ENCODE results near the gene TMEM203. TPM values are rescaled to one million over a fixed set of nuclear protein-coding genes. Genes with fewer than 3 reads are reported as not detected.

TMEM203 gene
- total and polyA plus RNA-seq, 2 experiments from 2014 or later, result 32.7 to 53.4 TPM

- no peak within 1 kb of the TSS for H3K27ac ChIP-seq (ENCODE audit: low read depth)
- Mint-ChIP-seq H3K4me1 (peaks cover 2% of the 10 kb centered on the region; the same call in 2 of the 3 replicates), H3K4me3 (peak within 1 kb of the TSS; percentile 70), H3K36me3 (ENCODE audit: low read depth) (no peaks in the 10 kb centered on the region), H3K27me3 (ENCODE audit: insufficient read depth, low read depth, poor library complexity) (peaks cover 3% of the 10 kb centered on the region), H3K9me3 (no peaks in the 10 kb centered on the region), H3K27ac (no peak within 1 kb of the TSS)
- H3K4me3 ChIP-seq, result peak within 1 kb of the TSS; percentile 94
- TF ChIP-seq, protein P1, sequence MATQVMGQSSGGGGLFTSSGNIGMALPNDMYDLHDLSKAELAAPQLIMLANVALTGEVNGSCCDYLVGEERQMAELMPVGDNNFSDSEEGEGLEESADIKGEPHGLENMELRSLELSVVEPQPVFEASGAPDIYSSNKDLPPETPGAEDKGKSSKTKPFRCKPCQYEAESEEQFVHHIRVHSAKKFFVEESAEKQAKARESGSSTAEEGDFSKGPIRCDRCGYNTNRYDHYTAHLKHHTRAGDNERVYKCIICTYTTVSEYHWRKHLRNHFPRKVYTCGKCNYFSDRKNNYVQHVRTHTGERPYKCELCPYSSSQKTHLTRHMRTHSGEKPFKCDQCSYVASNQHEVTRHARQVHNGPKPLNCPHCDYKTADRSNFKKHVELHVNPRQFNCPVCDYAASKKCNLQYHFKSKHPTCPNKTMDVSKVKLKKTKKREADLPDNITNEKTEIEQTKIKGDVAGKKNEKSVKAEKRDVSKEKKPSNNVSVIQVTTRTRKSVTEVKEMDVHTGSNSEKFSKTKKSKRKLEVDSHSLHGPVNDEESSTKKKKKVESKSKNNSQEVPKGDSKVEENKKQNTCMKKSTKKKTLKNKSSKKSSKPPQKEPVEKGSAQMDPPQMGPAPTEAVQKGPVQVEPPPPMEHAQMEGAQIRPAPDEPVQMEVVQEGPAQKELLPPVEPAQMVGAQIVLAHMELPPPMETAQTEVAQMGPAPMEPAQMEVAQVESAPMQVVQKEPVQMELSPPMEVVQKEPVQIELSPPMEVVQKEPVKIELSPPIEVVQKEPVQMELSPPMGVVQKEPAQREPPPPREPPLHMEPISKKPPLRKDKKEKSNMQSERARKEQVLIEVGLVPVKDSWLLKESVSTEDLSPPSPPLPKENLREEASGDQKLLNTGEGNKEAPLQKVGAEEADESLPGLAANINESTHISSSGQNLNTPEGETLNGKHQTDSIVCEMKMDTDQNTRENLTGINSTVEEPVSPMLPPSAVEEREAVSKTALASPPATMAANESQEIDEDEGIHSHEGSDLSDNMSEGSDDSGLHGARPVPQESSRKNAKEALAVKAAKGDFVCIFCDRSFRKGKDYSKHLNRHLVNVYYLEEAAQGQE (IDR thresholded peaks at IDR 0.05; ENCODE audit: unreplicated experiment), result no peak
- TF ChIP-seq JUNB (IDR thresholded peaks at IDR 0.05; ENCODE audit: unreplicated experiment) (no peak), ETS1 (IDR thresholded peaks at IDR 0.05) (no peak), ZNF462 (CRISPR knock-in tag; IDR thresholded peaks at IDR 0.05) (no peak), STAT1 (IDR thresholded peaks at IDR 0.05; ENCODE audit: unreplicated experiment) (no peak), ZNF114 (CRISPR knock-in tag; IDR thresholded peaks at IDR 0.05) (no peak), EZH2phosphoT487 (IDR thresholded peaks at IDR 0.05; ENCODE audit: unreplicated experiment) (no peak), NANOG (IDR thresholded peaks at IDR 0.05; ENCODE audit: borderline replicate concordance) (no peak), ZNF331 (CRISPR knock-in tag; IDR thresholded peaks at IDR 0.05; ENCODE audit: low read depth) (no peak)
- no peak for ATAC-seq
- H2AFZ ChIP-seq, result no peak within 1 kb of the TSS
- H3K79me2 ChIP-seq (replicated peaks; ENCODE audit: insufficient read depth), result no peaks in the 10 kb centered on the region
- no peaks in the 10 kb centered on the region for H4K20me1 ChIP-seq (replicated peaks; ENCODE audit: insufficient read depth)
- H3K4me2 ChIP-seq, result peak within 1 kb of the TSS; percentile 99
- no peaks in the 10 kb centered on the region for H3K9me2 ChIP-seq (ENCODE audit: insufficient read depth)
- 0 out of 2 replicates have a peak, but pooled peaks cover 6% of the 10 kb centered on the region for H3F3A ChIP-seq (replicated peaks; ENCODE audit: low read depth)
- H3K4me1 ChIP-seq (ENCODE audit: insufficient read depth), result no peaks in the 10 kb centered on the region; the same call in 1 of the 2 replicates
- no peaks in the 10 kb centered on the region for H3K36me3 ChIP-seq (ENCODE audit: insufficient read depth)
- peaks cover 9% of the 10 kb centered on the region; the same call in 1 of the 2 replicates for H3K27me3 ChIP-seq (ENCODE audit: insufficient read depth)
- DNase-seq (ENCODE audit: low spot score), result no peak
Observed at GRCh38 chr9:137224830-137225694, 19.6 kb upstream of the TMEM203 start, which contains the start of gene CYSRT1. CYSRT1 (plus strand) TSS chr9:137225174; CDS start chr9:137225622, 448 bp downstream.
